Skin of body (tissue), 2 donors: ENCODE measurements around the gene TICAM1. TPM values are rescaled to one million over a fixed set of nuclear protein-coding genes. Genes with fewer than 3 reads are reported as not detected.
A peak's percentile ranks its signal among the peaks of the same experiment; 100 is the strongest.
"Not testable (repeated sequence)": the region's sequence is repeated elsewhere in the genome, so short reads cannot be mapped to it uniquely, and the experiment has no call there.

ENCODE experiments used
- DNase-seq: peaks from one replicate; lab custom pipeline; 2025; lab: John Stamatoyannopoulos, UW
- total RNA-seq: library from RNA; depleted of rRNA; stranded (reverse); fragments of >200 nt; gene quantifications from one replicate; pipeline ENCODE4 v1.2.3, GENCODE V29; 2014

Gene TICAM1
- 3.6 TPM for total RNA-seq

DNA sequence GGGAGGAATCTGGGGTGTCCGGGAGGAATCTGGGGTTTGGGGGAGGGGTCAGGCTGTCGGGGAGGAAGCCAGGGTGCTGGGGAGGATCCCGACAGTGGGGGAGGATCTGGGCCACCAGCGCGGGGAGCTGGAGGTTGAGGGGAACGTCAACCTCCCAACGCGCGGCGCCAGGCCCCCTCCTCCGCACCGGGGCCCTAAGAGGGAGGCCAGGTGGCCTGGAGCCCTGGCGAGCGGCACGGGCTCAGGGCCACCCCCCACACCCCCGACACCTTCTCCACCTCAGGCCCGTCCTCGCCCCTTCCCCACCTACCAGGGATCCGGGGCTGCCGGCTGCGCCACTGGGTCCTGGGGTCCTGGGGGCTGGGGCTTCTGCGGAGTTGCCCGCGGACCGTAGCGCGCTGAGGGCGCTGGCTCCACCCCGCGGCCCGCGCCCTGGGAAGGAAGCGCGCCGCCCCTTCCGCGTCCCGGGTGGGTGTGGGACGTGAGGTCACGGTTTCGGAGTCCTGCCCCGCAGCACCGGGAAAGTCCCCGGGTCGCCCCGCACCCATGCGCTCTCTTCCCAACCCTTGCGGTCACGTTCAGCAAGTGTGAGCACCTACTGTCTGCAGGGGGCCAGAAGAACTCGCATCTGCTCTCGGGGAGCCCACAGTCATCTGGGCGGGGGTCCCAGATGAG lies at the start of gene TICAM1:
Gene TICAM1 (minus strand): TSS at position 409 of the 675 bp plus-strand sequence. CDS start 13,335 bp downstream, outside the sequence.
- DNase-seq: peak; percentile 40

GRCh38 chr19:4879041-4879440 lies 47.5 kb upstream of the TICAM1 start:
- DNase-seq: no peak

GRCh38 chr19:4878491-4878968 lies 47.0 kb upstream of the TICAM1 start:
- no peak for DNase-seq

DNA sequence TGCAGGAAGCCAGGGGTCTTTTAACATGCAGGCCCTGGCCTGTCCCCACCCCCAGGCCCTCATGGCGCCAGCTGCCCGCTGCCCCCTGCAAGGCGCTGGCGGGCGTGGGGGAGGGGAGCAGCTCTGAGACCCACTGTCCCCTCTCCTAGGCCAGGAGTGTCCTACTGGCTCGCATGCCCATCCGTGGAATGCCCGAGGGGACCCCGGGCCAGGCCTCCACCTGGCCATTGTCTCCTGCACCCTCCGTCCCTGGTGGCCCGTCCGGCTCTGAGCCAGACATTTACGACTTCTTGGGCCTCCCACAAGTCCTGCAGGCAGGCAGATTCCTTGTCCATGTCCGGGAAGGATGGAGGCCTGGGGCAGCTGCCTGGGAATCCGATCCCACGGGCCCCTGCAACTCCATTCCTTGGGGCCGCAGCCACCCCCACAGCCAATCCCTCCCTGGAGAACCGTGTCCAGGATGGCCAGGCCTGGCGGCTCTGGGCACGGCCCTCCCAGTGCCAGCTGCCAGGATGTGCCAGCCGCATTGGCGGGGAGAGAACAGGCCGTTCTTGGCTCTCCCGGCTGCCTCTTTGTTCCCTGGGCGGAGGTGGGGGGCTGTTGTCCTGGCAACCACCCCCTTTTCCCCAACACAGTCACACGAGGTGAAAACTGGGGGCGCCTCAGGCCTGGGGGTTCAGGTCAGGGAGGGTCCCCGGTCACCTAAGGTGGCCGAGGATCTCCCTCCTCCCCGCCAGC lies 46.4 kb upstream of the TICAM1 start:
- no peak for DNase-seq

- DNase-seq: no peak
Measured at GRCh38 chr19:4873930-4874329, 42.4 kb upstream of the TICAM1 start.

GRCh38 chr19:4871711-4872110 lies 40.2 kb upstream of the TICAM1 start:
- no peak for DNase-seq

DNA sequence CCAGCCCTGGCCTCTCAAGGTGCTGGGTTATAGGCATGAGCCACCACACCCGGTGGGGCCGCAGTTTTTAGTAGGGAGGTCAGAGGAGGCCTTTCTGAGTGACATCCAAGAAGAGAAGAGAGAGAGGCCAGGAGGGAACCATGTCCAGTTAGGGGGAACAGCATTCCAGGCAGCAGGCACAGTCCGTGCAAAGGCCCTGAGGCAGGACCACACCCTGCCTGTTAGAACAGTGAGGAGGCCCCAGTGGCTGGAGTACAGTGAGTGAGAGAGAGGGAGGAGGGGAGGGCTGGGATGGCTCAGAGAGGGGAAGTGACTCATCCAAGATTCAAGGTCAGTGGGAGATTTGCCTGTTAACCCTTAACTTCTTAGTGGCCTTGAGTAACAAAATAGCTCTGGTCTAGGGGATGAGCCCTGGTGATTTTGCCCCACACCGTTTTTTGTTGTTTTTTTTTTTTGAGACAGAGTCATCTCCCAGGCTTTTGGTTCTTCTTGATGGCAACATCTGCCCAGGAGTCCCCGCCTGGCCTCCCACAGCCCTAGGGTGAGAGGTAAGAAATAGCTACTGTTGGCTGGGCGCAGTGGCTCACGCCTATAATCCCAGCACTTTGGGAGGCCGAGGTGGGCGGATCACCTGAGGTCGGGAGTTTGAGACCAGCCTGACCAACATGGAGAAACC lies 38.7 kb upstream of the TICAM1 start:
- DNase-seq: no peak

DNA sequence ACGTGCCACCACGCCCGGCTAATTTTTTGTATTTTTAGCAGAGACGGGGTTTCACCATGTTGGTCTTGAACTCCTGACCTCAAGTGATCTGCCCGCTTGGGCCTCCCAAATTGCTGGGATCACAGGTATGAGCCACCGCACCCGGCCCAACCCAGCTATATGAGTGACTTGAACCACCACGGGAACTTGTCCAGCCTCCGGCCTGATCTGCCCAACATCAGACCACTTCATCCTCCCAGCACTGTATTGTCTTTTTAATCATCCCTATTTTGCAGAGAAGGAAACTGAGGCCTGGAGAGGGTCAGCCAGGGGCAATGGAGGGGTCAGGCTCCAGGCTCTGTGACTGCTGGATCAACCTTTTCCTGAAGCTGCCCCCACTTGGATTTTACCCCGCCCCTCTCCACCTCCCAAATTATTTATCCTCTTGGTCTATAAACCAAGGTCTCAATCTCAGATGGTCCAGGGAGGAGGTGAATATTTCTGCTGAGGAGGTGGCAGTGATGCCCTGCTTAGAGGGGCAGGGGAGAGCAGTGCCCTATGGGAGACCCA lies 36.8 kb upstream of the TICAM1 start:
- DNase-seq: no peak

DNA sequence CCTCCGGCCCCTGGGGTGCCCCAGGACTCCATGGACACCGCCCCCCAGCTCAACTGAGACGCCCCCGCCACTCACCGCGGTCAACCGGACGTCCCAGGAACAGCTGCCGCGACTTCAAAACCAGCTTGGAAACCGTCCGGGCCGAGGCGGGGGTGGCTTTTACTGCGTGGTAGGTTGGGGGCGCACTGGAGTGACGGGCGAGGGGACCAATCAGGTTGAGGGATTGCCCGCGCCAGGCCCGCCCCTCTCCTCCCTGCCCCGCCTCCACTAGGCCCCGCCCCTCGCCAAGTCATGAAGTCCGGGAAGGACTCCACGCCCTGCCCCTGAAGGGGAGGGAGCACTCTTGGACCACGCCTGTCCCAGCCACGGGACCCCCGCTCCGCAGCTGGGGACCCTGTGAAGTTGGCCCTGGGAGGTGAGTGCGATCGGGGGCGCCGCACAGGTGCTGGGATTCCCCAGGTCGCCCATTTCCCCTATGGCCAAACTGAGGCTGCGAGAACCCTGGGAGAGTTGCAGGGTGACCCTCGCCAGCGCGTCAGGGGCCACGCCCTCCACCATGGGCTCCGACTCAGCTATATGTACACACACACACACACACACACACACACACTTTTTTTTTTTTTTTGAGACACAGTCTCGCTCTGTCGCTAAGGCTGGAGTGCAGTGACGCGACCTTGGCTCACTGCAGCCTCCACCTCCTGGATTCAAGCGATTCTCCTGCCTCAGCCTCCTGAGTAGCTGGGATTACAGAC lies 36.2 kb upstream of the TICAM1 start, which contains the start of gene PLIN3:
Gene PLIN3 (minus strand): TSS at position 134 of the 752 bp plus-strand sequence. CDS start 6,273 bp downstream, outside the sequence.
- DNase-seq: peak; percentile 97

- peak; percentile 16 for DNase-seq
Measured at GRCh38 chr19:4866595-4867424, 35.3 kb upstream of the TICAM1 start.

DNA sequence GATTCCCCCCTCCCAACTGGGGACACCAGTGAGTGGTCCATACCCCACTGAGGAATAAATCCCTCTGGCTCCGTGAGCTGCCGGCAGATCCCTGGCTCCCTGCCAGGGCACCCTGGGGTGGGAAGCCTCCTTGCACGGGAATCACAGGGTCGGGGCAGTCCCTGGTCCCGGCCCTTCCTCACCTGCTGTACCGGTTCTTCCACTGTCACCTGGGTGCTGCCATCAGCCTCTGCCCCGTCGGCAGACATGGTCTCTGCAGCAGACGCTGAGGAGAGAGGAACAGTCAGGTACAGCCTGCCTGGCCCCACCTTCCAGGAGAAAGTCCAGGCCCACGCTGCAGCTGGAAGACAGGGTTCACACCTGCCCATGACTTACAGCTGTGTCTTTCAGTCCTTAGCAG lies 29.6 kb upstream of the TICAM1 start:
- DNase-seq: no peak

DNA sequence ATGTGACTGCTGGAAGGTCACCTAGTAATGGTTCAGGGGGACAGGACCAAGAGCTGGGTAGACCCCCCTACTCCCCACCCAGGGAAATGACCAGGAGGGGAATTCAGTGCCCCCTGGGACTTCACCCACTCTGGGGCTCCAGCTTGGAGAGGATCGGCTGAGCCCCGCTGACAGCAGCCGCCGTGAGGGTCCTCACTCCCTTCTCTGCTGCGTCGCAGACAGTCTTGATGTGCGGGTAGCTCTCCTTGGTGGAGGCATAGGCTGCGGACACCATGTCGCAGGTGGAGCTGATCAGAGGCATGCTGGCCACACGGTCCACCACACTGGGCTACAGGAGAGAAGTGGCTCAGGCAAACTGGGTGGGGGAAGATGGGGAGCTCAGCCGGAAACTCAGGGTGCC lies 28.2 kb upstream of the TICAM1 start:
- DNase-seq: no peak

DNA sequence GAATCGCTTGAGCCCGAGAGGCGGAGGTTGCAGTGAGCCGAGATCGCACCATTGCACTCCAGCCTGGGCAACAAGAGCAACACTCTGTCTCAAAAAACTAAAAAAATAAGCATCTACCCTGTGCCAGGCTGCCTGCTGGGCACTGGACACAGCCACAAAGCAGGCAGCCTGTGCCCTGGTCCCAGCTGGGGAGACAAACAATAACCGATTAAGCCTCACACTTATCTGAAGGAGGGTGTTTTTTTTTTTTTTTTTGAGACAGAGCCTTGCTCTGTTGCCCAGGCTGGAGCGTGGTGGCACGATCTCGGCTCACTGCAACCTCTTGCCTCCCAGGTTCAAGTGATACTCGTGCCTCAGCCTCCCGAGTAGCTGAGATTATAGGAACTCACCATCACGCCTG lies 25.0 kb upstream of the TICAM1 start:
- not testable (repeated sequence) for DNase-seq

DNA sequence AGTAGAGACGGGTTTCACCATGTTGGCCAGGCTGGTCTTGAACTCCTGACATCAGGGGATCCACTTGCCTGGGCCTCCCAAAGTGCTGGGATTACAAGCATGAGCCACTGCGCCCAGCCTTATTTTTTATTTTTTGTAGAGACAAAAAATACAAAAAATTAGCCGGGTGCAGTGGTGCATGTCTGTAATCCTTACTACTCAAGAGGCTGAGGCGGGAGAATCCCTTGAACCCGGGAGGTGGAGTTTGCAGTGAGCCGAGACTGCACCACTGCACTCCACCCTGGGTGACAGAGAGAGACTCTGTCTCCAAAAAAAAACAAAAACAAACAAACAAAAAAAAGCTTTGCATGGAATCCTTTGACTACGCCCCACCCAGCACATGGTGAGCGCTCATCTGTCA lies 22.0 kb upstream of the TICAM1 start:
- not testable (repeated sequence) for DNase-seq

DNA sequence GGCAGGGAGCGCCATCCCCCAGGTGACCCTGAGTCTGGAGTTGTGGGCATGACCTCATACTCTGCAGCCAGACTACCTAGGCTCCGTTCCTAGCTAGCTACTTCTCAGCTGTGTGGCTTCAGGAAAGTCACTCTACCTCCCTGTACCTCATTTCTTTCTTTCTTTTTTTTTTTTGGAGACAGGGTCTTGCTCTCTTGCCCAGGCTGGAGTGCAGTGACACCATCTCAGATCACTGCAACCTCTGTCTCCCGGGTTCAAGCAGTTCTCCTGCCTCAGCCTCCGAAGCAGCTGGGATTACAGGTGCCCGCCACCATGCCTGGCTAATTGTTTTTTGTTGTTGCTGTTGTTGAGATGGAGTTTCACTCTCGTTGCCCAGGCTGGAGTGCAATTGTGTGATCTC lies 21.0 kb upstream of the TICAM1 start:
- no peak for DNase-seq

- DNase-seq: no peak
Measured at GRCh38 chr19:4851551-4852290, 20.2 kb upstream of the TICAM1 start.

- DNase-seq: no peak
Measured at GRCh38 chr19:4849019-4849418, 17.5 kb upstream of the TICAM1 start.

GRCh38 chr19:4847190-4847973 lies 15.9 kb upstream of the TICAM1 start:
- no peak for DNase-seq

DNA sequence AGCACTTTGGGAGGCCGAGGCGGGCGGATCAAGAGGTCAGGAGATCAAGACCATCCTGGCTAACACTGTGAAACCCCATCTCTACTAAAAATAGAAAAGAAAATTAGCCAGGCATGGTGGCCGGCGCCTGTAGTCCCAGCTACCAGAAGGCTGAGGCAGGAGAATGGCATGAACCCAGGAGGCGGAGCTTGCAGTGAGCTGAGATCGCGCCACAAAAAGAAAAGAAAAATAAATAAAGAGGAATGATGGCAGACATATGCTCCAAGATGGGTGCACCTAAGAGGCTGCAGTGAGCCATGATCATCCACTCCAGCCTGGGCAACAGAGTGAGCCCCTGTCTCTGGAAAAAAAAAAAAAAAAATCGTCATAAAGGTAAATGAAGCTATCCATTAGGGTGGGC lies 14.5 kb upstream of the TICAM1 start:
- DNase-seq: not testable (repeated sequence)
